CD4-positive, alpha-beta T cell treated with Interleukin-6 for 4 hours (primary cell): ENCODE data around the gene SFXN5.

ENCODE experiments used
- DNase-seq: peaks from one replicate; pipeline ENCODE4 v3.0.0-alpha.2; 2020; ENCODE audit warnings: mixed read lengths

The SFXN5 gene

GRCh38 chr2:72934683-72935610 is 136.6 kb downstream of the SFXN5 start:
- no peak for DNase-seq

GRCh38 chr2:72933646-72934151 is 137.8 kb downstream of the SFXN5 start:
- no peak for DNase-seq

- no peak for DNase-seq
Measured at GRCh38 chr2:72933207-72933606, 138.3 kb downstream of the SFXN5 start.

DNA sequence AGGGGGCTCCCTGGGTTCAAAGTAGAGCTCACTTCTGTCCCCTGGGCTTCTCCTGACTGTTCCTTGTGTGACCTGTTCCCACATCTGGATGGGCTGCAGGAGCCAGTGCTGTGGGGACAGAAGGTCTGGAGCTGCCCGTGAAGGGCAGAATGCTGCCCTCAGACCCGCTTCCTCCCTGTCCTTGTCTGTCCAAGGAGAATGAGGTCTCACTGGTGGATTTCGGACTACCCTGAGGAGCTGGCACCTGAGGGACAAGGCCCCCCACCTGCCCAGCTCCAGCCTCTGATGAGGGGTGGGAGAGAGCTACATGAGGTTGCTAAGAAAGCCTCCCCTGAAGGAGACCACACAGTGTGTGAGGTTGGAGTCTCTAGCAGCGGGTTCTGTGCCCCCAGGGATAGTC is 138.7 kb downstream of the SFXN5 start:
- no peak for DNase-seq

DNA sequence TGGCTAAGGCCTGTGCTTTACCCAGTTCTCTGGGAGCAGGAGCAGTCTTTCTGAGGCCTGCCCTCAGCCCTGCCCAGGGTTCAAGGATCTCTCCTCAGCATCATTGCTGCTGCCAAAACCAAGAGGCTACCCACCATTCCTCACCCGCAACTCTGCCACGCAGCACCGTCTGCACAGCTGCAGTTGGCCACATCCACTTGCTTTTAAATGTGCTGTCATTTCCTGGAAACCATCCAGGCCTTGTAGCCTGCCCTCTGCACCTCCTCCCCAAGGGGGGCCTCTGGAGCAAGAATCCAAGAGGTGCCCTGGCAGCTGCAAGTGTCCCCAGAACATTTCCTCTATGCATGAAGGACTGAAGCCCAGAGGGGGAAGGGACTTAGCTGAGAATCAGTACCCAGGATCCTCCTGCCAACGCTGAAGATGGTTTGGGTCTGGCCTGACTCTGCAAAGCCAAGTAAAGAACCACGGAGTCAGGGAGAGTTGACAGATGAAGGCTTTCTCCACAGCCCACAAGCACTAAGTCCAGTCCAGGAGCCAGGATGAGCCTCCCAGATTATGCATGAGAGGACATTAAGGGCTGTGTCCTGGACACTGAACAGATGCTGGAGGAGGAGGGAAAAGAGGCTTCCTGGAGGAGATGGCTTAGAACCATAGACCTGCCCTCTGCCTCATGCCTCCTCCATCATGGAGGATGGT is 139.3 kb downstream of the SFXN5 start:
- no peak for DNase-seq

GRCh38 chr2:72931280-72931910 is 140.1 kb downstream of the SFXN5 start:
- no peak for DNase-seq

DNA sequence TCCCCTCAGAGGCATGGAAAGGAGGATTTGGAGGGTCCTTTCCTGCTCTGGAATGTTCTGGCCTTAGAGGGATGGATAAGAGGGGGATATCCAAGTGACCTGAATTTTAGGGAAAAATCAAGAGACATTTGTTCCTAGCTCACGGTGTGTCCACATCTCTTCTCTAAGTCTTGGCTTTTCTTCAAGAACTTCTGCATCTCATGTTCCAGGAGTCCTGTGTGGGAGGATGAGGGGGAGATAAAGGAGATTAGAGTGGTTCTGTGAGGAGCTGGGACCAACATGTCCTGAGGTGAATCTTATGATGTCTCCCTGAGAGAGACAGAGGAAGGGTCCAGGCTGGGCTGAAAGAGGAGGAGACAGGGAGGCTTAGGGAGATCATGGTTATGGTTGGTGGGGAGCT is 142.5 kb downstream of the SFXN5 start:
- DNase-seq: no peak

DNA sequence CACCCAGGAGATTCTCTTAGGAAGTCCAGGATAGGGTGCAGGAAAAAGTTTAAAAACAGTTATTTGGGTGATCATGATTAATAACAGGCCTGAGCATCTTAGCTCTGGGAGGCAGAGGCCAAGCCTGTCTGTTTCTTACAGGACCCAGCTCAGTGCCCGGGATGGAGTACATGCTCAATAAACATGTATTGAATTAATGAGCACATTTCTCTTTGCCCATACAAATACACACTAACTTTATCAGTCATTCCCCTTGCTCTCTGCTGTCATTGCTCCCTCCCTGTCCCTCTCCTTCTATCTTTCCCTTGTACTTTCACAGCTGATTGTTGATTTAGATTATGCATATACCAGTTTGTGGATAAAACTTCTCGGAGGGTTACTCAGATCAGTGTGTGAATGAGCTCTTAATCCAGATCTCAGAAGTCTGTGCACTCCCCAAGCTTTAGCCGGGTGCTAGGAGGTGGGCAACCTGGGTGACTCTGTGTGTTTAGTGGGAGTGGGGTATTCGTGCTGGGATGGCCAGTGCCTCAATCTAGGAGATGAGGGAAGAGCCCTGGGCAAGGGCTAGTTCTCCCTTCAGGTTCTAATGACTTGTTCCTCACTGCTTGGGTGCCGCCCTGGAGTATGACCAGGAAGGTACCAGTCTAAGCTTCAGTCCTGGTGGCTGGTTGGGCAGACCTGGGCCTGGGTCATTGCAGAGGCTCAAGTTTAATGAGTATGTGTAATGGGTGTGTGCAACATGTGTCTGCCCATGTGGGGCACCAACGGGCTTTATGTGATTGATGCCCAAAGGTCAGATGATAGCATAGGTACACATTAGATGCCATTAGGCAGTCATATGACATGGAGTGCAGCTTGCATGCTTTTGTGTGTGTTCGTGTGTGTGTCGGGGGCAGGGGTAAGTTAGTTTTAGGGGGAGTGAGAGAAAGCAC is 143.6 kb downstream of the SFXN5 start:
- no peak for DNase-seq

- no peak for DNase-seq
Measured at GRCh38 chr2:72926811-72927465, 144.6 kb downstream of the SFXN5 start.

DNA sequence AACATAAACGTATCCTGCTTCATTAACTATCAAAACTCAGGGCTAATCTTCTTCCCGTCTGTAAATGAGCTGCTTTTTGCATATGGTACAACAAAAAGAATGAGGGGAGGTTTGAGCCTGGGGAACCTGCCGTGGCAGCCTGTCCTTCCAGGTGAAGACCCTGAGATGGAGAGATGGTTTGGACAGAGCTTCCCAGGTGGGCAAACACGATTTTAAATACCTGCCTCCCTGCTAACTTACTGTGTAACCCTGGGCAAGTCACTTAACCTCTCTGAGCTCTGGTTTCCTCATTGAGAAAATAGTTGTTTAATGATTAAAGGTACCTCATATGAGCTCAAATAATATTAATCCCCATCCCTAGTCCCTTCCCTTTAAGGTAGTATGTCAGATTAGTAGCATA is 145.1 kb downstream of the SFXN5 start:
- no peak for DNase-seq

- DNase-seq: no peak
Measured at GRCh38 chr2:72925328-72925943, 146.1 kb downstream of the SFXN5 start.

GRCh38 chr2:72924353-72925240 is 146.9 kb downstream of the SFXN5 start:
- DNase-seq: no peak

GRCh38 chr2:72923833-72924352 is 147.6 kb downstream of the SFXN5 start:
- no peak for DNase-seq

DNA sequence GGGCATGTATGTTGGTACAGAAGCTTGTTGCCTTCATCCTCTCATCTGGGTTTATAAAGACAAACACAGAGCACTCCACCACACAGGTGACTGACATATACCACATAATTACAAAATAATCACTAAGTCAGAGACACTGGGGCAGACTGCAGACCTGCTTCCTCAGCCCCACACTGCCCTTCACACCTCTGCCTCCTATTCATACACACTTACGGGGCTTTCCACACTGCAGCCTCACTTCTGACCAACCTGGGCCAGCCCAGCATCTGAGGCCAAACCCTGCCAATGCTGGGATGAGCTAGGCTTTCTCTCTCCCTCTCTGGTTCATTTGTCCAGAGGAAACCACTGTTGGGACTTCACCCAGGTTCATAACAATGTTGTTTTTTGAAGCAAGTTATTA is 149.7 kb downstream of the SFXN5 start:
- no peak for DNase-seq

GRCh38 chr2:72921088-72921851 is 150.2 kb downstream of the SFXN5 start:
- DNase-seq: no peak

DNA sequence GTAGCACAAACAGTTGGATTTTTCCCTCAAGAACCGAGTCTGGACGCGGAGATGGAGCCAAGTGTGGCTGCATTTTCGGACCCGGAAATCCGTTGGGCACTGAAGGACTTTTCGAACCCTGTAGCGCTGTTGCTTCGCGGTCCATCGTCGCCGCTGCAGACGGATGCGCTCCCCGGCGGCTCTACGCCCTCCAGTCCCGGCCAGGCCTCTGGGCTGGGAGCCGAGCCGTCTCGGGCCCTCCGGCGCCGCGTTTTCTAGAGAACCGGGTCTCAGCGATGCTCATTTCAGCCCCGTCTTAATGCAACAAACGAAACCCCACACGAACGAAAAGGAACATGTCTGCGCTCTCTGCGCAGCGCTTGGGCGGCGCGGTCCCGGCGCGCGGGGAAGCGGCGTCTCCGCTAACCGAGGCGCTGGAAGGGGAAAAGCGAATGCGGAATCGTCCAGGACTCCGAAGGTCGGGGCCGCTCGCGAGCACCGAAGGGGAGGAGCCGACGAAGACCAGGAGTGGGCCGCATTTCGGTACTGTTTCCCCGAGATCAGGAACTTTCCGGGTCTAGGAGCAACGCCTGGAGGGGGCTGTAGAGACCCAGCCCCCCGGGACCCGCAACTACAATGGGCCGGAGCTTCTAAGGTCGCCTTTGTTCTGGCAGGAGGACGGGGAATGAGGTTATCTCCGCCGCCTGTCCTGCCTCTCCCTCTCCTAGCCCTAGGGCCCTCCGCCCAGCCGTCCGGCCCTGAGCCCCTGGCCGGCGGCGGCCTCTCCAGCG is 151.0 kb downstream of the SFXN5 start:
- DNase-seq: no peak

- no peak for DNase-seq
Measured at GRCh38 chr2:72919414-72920317, 151.8 kb downstream of the SFXN5 start.
